Islet of Langerhans (tissue), 1 donor: Measurements from ENCODE around the gene SKA3.

Experiments used
- FAIRE-seq: peaks from one replicate; lab custom pipeline; 2011; peaks lifted over from hg19 to GRCh38; lab: Jason Lieb, UNC

Gene SKA3

DNA sequence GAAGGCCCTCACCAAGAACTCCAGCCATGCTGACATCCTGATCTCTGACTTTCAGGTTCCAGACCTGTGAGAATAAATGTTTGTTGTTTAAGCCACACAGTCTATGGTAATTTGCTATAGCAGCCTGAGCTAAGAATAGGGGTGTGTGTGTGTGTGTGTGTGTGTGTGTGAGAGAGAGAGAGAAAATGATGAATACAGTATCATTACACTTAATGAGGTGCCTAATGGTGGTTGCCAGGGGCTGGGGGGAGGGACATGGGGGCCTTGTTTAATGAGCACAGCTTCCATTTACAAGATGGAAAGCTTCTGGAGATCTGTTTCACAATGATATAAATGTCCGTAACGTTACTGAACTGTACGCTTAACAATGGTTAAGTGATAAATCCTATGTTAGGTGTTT lies 61.1 kb downstream of the SKA3 start:
- FAIRE-seq = no peak

- no peak for FAIRE-seq
Observed at GRCh38 chr13:21111546-21111945, 64.8 kb downstream of the SKA3 start.

DNA sequence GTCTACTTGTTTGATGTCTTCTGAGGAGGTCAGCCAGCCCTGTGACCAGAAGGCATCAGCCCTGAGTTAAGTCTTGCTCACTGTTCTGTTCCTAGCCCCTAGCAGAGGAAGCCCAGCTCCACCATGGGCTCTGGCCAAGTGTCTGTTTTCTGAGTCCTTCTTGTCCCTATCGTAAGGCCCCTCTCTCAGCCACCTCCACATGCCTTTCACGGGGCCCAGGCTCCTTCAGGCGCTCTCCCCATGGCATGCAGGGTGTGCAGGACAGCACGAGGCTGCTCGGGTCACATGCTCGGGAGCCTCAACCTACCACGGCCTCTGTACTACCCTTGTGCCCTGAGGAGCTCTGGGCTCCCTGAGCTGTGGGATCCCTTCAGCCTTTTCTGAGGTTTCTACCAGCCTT lies 67.2 kb downstream of the SKA3 start:
- no peak for FAIRE-seq

DNA sequence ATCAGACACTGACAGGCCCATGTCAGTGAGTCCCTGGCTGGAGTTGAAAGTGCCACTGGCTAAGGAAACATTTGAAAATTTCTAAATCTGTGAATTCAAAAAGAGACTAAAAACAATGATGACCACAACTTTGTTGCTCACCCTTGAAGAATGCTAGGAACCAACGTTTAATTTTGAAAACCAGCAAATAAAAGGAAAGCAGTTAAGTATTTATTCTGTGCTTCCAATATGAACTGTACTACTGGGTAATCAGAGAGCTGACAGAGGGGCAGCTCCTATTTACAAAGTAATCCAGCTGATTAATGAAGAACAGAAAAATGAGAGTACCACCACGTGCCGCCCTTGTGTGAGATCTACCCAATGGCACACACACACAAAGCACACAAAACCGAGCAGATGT lies 70.3 kb downstream of the SKA3 start:
- FAIRE-seq = no peak

GRCh38 chr13:21104199-21105019 lies 71.9 kb downstream of the SKA3 start:
- no peak for FAIRE-seq
